ENCODE measurements around the gene STIP1. TPM values are rescaled to one million over a fixed set of nuclear protein-coding genes. Genes with fewer than 3 reads are reported as not detected.

STIP1 gene
- total RNA-seq, 2 donors from 2014 or later = 61.2 to 75.1 TPM

DNA sequence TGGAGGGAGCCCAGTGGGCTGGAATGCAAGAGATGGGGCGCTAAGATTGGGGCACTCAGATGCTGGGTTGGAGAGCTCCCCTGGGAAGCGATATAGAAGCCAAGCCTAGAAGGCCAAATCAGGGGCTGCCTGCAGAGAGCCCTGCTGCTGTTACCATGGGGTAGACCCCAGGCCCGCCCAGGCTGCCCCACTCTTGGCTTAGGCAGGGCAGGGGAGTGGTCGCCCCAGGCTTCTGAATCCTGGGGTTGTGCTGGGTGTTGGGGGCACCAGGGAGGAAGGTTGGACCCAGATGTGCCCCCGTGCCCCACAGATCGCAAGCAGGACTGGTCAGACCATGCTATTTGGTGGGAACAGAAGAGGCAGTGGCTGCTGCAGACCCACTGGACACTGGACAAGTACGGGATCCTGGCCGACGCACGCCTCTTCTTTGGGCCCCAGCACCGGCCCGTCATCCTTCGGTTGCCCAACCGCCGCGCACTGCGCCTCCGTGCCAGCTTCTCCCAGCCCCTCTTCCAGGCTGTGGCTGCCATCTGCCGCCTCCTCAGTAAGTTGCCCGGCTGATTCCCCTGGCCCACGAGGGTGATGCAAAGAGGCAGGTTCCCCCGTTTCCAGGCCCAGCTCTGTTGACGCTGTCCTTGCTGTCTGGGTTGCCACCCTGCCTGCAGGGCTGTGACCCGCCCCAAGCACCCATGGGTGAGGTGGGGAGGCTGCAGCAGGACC lies 24.5 kb downstream of the STIP1 start:
- intact Hi-C loops (cut with DNase I, micrococcal nuclease) = no loop called here
- DNase-seq = no peak

DNA sequence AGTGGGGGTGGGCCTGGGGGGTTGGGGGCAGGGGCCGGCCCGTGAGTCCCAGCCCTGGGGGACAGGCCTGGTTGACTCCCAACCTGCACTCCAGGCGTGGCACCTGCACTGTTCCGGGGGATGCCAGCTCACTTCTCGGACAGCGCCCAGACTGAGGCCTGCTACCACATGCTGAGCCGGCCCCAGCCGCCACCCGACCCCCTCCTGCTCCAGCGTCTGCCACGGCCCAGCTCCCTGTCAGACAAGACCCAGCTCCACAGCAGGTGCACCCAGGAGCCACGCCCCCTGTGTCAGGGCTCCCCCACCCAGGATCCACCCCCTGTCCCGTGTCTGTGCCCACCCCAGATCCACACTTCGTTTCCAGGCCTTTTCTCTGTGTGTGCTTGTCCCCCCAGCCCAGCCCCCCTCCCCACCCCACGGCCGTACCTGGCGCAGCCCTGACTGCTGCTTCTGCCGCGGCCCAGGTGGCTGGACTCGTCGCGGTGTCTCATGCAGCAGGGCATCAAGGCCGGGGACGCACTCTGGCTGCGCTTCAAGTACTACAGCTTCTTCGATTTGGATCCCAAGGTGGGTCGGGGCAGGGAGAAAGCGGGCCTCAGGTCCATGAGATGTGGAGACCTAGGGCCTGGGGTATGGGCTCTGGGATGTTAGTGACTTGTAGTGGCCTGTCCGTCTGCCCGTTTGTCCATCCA lies 25.4 kb downstream of the STIP1 start:
- no peak for ATAC-seq
- no peak for DNase-seq
- intact Hi-C loops (cut with DNase I, micrococcal nuclease) = no loop called here

More for the DNA sequence above, 24.5 kb downstream of the STIP1 start:
- no peak for ATAC-seq

DNA sequence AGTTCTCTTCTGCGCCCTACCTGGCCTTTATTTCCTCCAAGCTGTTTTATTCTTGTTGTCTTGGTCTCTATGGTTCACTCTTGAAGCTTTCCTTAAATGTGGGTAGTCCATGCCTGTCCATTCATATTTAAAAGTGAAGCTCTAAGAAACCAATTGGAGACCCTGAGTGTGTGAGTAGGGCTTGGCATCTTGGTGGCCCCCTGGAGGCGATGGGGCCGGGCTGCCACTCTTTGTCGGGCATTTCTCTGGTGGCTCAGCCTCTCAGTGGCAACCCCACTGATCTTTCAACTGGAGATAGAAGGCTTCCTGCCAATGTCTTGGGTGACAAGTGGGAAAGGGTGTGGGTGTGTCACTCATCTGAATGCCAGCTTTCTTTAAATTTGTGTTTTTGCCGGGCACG lies 30.9 kb downstream of the STIP1 start:
- intact Hi-C loops (cut with DNase I, micrococcal nuclease) = no loop called here

DNA sequence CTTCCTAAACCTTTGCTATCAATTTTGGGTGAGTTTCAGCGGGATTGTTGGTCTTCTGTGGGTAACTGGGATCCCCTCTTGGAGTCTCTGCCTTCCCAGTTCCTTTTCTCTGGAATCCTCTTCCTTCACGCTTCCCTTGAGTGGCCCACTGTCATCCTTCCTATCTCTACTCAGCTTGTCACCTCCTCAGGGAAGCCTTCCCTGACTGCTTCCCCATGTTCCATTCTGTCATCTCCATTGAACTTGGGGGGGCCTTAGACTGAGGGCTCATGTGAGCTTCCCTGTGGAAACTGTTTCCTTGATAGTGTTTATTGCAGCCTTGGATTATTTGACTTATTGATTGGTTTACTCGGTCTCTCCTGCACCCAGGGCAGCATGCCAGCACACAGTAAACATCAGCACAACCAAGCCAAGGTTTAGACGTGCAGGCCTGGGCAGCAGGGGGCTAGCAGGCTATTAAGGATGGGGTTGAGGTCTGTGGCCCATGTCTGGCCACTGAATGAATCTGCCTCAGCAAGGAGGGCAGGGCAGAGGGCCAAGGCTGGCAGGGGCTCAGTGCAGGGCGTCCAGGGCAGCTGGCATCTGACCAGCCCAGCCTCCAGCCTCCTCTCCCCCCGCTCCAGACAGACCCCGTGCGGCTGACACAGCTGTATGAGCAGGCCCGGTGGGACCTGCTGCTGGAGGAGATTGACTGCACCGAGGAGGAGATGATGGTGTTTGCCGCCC lies 32.8 kb downstream of the STIP1 start:
- peak; percentile 26 for ATAC-seq
- peak in 1 of 2 donors; percentile 25 for DNase-seq
- intact Hi-C loops (cut with DNase I, micrococcal nuclease) = no loop called here

More for the DNA sequence above, 30.9 kb downstream of the STIP1 start:
- DNase-seq (no peak), ATAC-seq (no peak)

DNA sequence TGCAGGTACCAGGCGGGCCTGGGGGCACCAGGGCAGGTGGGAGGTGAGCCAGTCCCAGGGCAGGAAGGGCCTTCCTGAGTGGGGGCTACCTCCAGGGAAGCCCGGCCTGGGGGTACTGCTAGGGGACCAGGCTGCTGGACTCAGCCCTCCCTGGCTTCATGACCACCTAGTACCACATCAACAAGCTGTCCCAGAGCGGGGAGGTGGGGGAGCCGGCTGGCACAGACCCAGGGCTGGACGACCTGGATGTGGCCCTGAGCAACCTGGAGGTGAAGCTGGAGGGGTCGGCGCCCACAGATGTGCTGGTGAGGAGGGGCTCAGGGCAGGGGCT lies 33.3 kb downstream of the STIP1 start:
- no peak for ATAC-seq
- intact Hi-C loops (cut with DNase I, micrococcal nuclease) = no loop called here
- DNase-seq = no peak

DNA sequence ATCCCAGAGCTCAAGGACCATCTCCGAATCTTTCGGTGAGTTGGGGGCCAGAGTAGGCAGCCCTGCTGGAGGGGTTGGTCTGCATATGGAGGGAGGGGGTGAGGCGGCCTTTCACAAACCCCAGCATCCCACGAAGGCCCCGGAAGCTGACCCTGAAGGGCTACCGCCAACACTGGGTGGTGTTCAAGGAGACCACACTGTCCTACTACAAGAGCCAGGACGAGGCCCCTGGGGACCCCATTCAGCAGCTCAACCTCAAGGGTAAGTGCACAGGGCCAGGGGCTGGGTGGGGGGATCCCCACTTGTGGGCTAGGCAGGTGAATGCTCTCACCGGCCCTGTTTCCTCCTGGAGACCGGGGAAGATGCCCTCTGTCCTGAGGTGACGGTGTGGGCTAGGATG lies 33.8 kb downstream of the STIP1 start:
- ATAC-seq (no peak), DNase-seq (no peak)
- intact Hi-C loops (cut with DNase I, micrococcal nuclease) = no loop called here

DNA sequence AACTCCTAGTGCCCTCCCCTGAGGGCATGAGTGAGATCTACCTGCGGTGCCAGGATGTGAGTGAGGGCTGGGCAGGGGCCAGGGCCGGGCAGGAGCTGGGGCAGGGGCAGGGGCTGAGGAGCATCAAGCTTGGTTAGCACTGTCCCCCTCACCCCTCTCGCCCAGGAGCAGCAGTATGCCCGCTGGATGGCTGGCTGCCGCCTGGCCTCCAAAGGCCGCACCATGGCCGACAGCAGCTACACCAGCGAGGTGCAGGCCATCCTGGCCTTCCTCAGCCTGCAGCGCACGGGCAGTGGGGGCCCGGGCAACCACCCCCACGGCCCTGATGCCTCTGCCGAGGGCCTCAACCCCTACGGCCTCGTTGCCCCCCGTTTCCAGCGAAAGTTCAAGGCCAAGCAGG lies 34.3 kb downstream of the STIP1 start:
- DNase-seq = no peak
- ATAC-seq = peak; percentile 2
- intact Hi-C loops (cut with DNase I, micrococcal nuclease) = no loop called here

DNA sequence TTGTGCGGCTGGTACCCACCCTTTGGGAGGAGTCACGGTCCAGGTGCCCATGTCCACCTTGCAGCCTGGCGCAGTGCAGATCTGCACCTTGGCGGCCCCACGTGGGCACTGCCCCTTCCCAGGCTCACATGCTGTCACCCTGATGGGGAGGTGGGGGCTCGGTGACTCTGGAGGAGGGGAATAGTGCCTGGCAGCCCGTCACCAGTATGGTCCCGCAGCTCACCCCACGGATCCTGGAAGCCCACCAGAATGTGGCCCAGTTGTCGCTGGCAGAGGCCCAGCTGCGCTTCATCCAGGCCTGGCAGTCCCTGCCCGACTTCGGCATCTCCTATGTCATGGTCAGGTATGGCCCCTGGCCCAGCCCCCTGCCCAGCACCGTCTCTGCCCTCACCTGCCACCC lies 34.8 kb downstream of the STIP1 start:
- intact Hi-C loops (cut with DNase I, micrococcal nuclease) = no loop called here
- ATAC-seq (no peak), DNase-seq (no peak)

DNA sequence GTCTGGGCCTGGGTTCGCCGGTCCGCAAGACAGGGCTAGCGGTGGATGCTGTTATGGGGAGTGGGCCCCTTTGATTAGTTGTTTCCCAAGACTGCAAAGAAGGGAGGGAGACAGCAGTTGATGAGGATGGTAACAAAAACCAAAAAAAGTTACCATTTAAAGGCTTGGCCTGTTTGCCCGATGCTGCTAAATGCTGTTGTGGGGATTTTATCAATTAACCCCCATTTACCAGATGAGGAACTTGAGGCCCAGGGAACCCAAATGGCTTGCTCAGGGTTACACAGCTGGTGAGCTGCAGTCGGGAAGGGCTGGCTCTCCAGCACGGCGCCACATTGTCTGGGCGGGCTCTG lies 36.7 kb downstream of the STIP1 start:
- ATAC-seq (no peak), DNase-seq (no peak)
- intact Hi-C loops (cut with DNase I, micrococcal nuclease) = no loop called here

DNA sequence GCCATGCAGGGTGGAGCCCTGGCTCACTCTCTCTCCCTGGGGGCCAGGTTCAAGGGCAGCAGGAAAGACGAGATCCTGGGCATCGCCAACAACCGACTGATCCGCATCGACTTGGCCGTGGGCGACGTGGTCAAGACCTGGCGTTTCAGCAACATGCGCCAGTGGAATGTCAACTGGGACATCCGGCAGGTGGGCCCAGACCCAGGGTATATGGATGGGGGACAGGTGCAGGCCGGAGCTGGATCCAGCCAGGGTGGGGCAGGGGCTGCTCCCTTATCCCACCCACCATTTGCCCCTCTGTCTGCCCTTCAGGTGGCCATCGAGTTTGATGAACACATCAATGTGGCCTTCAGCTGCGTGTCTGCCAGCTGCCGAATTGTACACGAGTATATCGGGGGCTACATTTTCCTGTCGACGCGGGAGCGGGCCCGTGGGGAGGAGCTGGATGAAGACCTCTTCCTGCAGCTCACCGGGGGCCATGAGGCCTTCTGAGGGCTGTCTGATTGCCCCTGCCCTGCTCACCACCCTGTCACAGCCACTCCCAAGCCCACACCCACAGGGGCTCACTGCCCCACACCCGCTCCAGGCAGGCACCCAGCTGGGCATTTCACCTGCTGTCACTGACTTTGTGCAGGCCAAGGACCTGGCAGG lies 37.2 kb downstream of the STIP1 start:
- DNase-seq (peak in 1 of 2 donors; percentile 11), ATAC-seq (no peak)

DNA sequence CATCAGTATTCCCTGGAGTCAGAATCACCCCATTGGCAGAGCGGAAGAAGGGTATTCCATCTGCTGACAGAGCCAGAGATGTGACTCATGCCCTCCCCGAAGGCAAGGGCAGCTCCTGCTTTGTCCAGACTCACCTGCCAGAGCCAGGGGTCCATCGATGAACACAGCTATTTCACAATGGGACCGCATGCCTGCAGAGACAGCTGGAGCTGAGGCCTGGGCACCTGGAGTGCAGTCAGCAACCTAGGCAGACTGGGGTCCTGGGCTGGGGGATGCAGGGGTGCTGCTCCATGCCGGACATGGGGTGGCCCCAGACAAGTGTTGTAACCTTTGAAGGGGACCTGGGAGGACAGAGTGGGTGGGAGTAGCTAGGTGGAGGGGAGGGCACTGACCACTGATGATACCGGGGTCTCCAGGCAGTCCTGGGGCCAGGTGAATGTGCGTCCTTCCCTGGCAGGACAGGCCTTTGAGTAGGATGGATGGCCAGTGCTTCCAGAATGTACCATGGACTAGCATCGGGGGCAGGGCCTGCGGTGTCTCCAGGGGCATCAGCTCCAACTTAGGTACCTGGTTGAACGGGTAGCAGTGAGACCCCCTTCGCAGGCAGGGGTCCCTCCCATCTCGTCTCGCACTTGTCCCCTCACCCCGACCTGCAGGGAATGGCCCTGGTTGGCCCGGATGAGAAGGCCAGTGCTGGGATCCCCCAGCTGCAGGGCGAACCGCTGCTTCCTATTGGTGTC lies 38.4 kb downstream of the STIP1 start:
- DNase-seq = peak in 1 of 2 donors; percentile 10
- intact Hi-C loops (cut with DNase I, micrococcal nuclease) = no loop called here

More for the DNA sequence above, 37.2 kb downstream of the STIP1 start:
- intact Hi-C loops (cut with DNase I, micrococcal nuclease) = no loop called here

DNA sequence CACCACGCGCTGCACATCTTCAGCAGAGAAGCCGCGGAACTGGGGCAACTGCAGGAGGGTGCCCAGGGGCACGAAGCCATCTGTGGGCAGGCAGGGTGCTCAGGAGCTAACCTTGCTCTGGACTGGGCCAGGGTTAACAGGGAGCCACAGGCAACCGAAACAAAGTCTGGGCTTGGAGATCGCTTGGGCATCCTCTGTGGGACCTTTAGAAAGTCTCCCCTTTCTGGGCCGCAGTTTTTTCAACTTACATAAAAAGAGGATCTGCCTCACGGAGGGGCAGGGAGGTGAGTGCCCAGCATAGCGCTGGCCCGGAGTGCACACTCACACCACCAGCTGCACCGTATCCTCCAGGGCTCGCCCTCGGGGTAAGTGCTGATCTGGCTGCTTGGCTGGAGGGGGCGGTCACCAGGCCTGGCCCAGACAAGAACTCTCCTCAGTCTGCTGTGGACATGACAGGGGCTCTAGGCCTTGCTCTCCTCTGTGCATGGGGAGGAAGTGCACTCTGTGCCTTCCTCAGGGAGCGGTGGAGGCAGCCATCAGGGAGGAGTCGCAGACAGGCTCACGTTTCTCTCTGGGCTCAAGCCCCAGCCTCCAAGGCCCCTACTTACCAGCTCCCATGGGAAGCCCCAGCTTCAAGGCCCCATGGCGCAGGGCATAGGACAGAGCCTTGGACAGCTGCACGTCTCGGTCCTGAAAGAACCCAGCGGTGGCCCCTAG lies 39.1 kb downstream of the STIP1 start:
- intact Hi-C loops (cut with DNase I, micrococcal nuclease) = no loop called here
- no peak for DNase-seq
- no peak for ATAC-seq

More for the DNA sequence above, 38.4 kb downstream of the STIP1 start:
- ATAC-seq = no peak

DNA sequence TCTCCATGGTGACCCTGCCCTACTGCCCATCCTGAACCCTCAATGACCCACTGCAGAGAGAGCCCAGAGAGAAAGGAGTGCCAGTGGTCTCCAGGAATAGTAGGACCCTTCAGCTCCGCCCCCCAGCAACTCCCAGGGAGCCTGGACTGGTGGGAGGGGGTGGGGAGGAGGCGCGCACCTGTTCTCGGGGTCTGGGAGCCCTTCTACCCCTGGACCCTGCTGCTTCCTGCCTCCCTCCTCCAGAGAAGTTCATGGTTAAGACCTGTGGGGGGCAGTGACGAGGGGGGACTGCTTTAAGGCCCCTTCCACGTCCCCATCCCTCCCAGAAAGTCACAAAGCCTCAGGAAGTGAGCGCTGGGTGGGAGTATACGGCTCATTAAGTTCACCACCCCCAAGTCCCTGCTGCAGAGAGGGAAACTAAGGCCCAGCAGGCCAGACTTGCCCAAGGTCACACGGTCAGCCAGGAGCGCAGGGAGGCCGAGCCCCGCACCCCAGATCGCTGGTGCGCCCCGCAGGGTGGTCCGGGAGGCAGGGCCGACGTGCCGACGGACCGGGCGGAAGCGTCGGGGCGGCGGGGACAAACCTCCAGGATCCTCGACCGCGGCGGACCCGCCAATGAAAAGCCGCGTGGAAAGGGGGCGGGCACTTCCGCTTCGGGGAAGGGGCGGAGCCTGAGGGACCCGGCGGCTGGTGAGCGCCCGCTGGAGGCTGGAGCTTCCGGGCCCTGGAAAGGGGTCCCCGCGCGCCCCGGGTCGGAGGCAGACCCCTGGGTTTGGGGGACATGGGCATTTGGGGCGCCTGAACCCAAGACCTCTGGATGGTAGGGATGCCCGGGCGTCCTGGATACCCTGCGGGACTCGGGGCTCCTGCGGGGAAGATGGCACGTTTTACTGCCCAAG lies 39.9 kb downstream of the STIP1 start, which contains the start of the genes NUDT22 and TRPT1:
Gene NUDT22 (plus strand): TSS at position 667 of the 899 bp plus-strand sequence. CDS start 379 bp downstream, outside the sequence.
Gene TRPT1 (minus strand): TSS at position 579 of the 899 bp plus-strand sequence. CDS start 326 bp downstream, at position 253.
- intact Hi-C loops (cut with DNase I, micrococcal nuclease) = no loop called here
- peak; percentile 89 to 96 for DNase-seq
- peak; percentile 79 for ATAC-seq

DNA sequence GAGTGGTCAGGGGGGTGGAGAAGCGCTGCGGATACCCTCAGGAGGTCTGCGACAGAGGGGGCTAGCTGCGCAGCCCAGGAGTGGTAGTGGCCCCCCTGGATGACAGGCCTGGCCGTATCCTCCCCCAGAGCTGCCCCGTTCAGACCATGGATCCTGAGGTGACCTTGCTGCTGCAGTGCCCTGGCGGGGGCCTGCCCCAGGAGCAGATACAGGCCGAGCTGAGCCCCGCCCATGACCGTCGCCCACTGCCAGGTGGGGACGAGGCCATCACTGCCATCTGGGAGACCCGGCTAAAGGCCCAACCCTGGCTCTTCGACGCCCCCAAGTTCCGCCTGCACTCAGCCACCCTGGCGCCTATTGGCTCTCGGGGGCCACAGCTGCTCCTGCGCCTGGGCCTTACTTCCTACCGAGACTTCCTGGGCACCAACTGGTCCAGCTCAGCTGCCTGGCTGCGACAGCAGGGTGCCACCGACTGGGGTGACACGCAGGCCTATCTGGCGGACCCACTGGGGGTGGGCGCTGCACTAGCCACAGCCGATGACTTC lies 40.6 kb downstream of the STIP1 start:
- intact Hi-C loops (cut with DNase I, micrococcal nuclease) = no loop called here
- peak; percentile 54 for ATAC-seq
- DNase-seq = peak; percentile 79 to 86

DNA sequence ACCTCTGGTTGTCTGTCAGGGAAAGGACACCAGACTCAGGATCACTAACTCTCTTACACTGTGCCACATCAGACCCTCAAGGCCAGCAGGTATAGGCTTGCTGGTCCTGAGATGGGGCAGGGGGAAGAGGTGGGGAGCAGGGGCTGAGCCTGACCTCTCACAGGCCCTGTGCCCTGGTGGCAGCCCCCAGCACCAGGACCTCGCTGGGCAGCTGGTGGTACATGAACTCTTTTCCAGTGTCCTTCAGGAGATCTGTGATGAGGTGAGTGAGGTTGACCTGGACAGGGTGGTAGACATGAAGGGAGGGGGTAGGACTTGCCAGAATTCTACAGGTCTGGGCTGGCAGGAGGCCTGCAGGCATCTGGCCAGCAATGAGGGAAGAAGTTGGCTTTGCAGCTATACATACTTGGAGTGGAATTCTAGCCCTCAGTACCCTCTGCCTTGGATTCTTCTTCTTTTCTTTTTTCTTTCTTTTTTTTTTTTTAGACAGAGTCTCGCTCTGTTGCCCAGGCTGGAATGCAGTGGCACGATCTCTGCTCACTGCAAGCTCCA lies 41.5 kb downstream of the STIP1 start:
- intact Hi-C loops (cut with DNase I, micrococcal nuclease) = no loop called here
- peak in 1 of 2 donors; percentile 13 for DNase-seq
- ATAC-seq = no peak

DNA sequence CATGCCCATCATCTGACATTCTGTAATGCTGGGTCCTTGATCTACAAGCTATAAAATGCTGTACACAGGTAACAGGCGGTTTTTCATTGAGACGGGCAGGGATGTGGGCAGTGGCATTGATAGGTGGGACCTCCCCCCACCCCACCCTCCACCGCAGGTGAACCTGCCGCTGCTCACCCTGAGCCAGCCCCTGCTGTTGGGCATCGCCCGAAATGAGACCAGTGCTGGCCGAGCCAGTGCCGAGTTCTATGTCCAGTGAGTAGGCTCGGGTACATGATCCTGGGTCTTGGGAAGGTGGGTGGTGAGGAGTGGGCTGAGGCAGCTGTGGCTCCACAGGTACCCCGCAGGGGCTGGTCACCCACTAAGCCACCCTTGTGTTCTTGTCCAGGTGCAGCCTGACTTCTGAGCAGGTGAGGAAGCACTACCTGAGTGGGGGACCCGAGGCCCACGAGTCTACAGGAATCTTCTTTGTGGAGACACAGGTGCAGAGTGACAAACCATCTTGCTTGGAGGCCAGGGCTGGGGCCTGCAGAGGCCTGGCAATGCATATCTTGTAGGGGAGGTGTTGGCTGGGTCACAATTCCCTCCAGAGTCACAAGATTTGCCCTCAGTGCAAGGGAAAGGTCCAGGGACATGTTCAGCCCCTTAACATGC lies 43.2 kb downstream of the STIP1 start:
- DNase-seq (peak in 1 of 2 donors; percentile 14), ATAC-seq (no peak)
- intact Hi-C loops (cut with DNase I, micrococcal nuclease) = no loop called here

Measured in left colon (tissue), 2 donors.